ENCODE data around the gene NFATC3.

Gene NFATC3

DNA sequence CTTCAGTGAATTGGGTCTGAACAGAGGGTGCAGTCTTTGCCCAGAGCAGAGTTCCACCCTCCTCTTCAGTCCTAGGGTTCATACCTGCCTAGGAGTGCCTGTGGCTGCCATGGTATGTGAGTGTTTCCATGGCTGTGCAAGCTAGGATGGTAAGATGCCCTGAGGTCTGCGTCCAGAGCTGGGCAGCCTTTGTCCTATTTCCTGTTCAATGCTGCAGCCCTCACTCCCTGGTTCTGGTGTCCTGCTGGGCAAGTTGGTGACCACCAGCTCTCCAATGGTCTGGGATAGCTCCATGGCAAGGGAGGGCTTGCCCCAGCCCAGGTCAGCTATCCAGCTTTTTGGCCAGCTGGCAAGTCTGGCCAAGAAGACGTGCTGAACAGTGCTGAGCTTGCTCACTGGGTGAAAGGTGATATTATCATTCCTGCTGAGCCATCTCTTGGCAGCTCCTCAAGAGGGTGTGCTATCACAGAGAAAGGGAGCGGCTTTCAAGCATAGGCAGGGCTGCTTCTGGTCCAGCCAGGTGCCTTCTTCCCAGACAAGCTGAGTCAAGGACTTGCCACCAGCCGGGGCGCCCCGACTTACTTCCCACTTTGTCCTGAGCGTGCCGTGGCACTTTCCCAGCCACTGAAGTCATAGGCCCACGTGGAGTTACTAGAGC is 13.0 kb upstream of the NFATC3 start:
- TF ChIP-seq, protein P1, sequence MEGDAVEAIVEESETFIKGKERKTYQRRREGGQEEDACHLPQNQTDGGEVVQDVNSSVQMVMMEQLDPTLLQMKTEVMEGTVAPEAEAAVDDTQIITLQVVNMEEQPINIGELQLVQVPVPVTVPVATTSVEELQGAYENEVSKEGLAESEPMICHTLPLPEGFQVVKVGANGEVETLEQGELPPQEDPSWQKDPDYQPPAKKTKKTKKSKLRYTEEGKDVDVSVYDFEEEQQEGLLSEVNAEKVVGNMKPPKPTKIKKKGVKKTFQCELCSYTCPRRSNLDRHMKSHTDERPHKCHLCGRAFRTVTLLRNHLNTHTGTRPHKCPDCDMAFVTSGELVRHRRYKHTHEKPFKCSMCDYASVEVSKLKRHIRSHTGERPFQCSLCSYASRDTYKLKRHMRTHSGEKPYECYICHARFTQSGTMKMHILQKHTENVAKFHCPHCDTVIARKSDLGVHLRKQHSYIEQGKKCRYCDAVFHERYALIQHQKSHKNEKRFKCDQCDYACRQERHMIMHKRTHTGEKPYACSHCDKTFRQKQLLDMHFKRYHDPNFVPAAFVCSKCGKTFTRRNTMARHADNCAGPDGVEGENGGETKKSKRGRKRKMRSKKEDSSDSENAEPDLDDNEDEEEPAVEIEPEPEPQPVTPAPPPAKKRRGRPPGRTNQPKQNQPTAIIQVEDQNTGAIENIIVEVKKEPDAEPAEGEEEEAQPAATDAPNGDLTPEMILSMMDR (IDR thresholded peaks at IDR 0.05; ENCODE audit: low read depth, low read length): no peak
- H3K4me3 ChIP-seq (ENCODE audit: low read depth, low read length): no peak overlapping the region

DNA sequence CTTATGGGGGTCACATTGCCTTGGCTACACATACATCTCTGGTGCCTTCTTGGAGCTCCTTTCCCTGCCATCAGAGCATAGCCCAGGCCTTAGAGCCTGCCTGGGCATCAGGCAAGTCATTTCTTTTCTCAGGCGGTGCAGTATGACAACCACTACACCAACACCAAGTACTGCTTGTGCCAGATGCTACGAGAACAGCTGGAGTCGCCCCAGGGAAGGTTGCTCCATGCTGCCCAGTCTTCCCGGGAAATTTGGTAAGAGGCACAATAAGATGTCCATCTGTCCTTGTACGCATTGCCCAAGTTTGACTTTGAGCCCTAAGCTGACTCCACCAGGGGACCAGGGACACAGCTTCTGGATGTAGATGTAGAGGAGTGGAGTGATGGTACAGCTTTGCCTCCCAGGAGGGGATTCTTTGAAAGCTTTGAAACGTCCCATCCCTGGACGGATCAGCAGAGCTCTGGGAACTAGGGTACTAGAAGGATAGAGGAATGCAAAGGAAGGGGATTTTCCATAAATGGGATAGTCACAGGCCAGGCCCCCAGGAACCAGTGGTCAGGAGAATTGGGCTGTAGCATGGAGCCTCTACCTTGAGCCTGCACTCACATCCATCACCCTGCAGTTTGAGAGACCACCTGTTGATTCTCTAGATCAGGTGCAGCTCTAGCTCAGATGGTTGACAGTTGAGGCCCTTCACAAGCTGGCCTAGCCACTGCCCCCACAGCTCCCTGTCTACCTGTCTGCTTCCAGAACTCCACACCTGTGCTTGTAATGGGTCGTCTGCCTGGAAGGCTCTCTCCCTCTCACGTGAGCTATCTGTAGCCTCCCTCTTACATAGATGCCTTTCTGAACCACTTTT is 11.0 kb upstream of the NFATC3 start:
- TF ChIP-seq, protein P1 (IDR thresholded peaks at IDR 0.05; ENCODE audit: low read depth, low read length): no peak
- no peak overlapping the region for H3K4me3 ChIP-seq (ENCODE audit: low read depth, low read length)

DNA sequence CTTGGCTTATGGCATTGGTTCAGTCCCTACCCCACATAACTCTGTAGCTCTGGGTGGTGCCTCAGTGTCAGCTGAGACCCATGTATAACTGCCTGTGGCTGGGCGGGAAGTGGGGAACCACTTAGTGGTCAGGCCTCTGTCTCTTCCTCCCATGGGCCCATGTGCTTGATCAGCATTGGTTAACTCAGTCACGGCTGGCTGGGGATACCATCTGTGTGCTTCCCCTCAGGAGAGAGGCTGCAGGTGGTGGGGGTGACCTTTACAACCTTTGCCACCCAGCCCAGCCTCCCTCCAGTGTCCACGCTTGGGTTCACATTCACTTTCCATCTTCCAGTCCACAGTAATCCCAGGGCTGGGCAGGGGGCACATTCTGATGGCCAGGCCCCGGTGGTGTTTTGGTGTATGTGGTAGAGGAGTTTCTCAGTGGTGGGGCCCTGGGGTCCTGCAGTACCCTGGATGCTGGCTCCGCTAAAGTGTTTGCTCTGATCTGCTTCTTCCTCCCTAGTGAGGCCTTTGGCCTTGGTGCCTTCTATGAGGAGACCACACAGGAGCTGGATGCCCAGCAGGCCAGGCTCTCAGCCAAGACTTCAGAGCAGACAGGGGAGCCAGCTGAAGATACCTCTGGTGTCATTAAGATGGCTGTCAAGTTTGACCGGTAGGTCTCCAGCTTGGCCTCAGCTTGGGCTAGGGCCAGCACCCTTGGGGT is 10.2 kb upstream of the NFATC3 start:
- no peak overlapping the region for H3K4me3 ChIP-seq (ENCODE audit: low read depth, low read length)
- TF ChIP-seq, protein P1 (IDR thresholded peaks at IDR 0.05; ENCODE audit: low read depth, low read length): no peak

DNA sequence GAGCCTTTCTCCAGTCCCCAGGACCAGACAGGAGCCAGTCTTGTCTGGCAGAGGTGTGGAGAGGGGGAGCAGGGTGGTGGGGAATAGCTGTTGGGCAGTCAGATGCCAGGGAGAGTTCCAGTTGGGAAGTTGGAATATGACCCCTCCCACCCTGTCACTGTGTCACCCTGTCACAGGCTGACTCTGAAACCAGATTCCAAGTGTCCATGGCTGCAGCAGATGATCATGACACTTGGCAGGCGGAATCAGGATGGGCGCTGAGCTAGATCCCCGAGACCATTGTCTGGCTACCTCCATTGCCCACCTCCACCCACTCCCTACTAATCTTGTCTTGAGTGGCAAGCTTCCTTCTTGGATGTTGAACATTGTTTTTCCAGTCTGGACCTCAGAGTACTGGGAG is 9.2 kb upstream of the NFATC3 start:
- no peak overlapping the region for H3K4me3 ChIP-seq (ENCODE audit: low read depth, low read length)
- TF ChIP-seq, protein P1 (IDR thresholded peaks at IDR 0.05; ENCODE audit: low read depth, low read length): no peak

DNA sequence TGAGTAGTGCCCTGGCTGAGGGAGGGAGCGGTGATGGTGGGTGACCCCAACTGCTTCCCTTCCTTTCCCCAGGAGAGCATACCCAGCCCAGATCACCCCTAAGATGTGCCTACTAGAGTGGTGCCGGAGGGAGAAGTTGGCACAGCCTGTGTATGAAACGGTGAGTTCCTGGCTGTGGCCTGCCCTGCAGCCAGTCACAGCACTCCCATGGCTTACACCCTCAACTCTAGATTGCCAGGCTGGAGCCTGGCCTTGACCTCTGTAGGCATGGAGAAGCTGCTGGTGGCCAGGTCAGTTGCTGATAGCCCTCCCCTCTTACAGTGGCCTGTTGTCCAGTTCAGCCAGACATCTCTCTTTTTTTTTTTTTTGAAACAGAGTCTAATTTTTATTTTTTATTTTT is 8.6 kb upstream of the NFATC3 start:
- H3K4me3 ChIP-seq (ENCODE audit: low read depth, low read length): no peak overlapping the region
- TF ChIP-seq, protein P1 (IDR thresholded peaks at IDR 0.05; ENCODE audit: low read depth, low read length): no peak

DNA sequence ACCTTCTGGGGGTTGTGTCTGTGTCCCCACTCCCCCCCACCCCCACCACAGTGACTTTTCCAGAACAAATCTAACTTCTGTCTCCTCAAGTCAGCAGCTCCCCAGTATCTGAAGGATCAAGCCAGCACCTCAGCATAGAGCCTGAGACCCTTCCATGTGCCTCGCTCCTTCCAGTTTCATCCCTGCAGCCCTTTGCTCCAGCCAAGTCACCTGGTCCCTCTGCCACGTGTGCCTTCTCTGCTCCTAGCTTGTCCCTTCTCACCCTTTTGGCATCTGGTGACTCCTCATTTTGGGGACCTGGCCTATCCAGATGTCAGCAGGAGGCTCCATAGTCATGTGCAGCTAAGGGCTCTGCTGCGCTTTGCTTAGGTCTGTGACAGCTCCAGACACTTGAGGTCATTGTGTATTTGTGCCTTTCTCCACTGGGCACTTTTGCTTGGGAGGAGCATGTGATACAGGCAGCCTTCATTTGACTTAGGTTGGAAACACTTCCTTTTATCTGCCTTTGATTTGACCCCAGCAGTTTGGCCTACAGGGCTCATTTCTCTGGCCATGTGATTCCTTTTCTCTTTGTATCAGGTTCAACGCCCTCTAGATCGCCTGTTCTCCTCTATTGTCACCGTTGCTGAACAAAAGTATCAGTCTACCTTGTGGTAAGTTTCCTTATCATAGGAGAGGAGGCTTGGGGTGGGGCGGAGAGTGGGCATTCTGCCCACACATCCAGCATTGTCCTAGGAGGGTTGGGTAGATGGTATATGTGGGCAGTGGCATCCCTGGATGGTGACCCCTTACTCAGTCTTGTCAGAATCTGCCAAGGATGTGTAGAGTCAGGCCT is 7.1 kb upstream of the NFATC3 start:
- TF ChIP-seq, protein P1 (IDR thresholded peaks at IDR 0.05; ENCODE audit: low read depth, low read length): no peak
- no peak overlapping the region for H3K4me3 ChIP-seq (ENCODE audit: low read depth, low read length)
